Endothelial cell of hepatic sinusoid (primary cell): ENCODE results near the gene APPBP2.

Experiments
- in situ Hi-C: cut with HindIII; loops from 2 replicates; pipeline ENCODE4 v1.10.0; 2017; ENCODE audit warnings: low sequenced_read_pairs

APPBP2 gene

DNA sequence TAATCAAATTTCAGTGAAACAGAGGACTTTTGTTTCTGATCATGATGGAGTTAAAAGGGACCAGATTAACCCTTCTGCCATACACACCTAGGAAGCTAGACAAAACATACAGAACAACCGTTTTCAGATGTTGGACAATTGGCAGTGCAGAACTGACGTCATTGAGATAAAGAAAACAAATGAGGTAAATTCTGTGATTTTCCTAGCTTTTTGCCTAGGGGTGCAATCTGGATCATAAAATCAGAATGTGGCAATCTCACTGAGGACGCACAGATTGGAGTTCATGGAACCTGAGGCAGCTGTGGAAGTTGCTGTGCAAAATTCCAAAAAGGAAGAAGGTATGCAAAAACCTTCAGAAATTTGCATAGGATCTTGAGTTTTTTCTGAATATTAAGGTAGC is 119.2 kb downstream of the APPBP2 start:
- in situ Hi-C loops, result loop anchor here (25.0 kb wide), 1 partner anchor 170 kb away; no protein-coding TSS in a partner anchor

DNA sequence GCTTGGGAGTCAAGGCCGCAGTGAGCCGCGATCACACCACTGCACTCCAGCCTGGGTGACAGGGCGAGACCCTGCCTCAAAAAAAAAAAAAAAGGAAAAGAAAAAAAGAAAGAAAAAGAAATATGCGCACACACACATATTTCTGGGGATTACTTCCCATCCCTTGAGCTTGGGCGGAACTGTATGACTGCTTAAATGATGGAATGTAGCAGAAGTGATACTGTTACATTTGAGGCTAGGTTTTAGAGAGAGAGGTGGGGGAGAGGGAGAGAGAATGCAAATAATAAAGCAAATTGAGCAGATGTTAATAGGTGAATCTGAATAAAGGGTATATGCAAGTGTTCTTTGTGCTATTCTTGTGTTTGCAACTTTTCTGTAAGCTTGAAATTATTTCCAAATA is 122.1 kb downstream of the APPBP2 start:
- in situ Hi-C loops, result loop anchor here (25.0 kb wide), 1 partner anchor 167 kb away; no protein-coding TSS in a partner anchor

DNA sequence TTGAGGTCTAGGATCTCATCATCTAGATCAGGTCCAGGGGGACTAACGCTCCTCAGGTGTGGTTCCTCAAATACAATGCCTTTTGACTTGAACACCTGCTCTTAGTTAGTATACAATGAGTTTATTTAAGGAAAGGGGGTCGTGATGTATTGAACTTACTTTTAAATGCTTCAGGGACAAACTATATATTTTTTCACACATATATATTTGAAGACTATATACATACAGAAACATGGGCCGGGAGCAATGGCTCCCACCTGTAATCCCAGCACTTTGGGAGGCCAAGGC is 122.6 kb downstream of the APPBP2 start:
- in situ Hi-C loops, result loop anchor here (25.0 kb wide), 1 partner anchor 166 kb away; no protein-coding TSS in a partner anchor

DNA sequence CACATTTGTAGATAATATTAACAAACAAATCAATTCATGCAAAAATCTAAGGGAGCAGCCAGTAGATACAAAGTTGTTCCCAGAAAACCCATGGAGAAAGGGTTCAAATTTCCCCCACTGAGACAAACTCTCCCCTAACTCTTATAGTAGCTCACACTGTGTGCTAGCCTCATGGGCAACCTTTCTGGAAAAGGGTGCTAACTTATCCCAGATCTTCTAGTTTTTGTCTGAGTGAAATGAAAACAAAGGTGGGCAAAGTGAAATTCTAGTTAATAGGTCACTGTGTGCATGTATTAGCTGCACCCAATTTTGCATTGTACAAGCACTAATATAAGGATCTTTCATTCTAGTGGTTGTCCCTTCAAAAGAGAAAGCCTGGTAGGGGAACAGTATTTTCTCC is 124.2 kb downstream of the APPBP2 start:
- in situ Hi-C loops, result loop anchor here (25.0 kb wide), 1 partner anchor 165 kb away; no protein-coding TSS in a partner anchor

DNA sequence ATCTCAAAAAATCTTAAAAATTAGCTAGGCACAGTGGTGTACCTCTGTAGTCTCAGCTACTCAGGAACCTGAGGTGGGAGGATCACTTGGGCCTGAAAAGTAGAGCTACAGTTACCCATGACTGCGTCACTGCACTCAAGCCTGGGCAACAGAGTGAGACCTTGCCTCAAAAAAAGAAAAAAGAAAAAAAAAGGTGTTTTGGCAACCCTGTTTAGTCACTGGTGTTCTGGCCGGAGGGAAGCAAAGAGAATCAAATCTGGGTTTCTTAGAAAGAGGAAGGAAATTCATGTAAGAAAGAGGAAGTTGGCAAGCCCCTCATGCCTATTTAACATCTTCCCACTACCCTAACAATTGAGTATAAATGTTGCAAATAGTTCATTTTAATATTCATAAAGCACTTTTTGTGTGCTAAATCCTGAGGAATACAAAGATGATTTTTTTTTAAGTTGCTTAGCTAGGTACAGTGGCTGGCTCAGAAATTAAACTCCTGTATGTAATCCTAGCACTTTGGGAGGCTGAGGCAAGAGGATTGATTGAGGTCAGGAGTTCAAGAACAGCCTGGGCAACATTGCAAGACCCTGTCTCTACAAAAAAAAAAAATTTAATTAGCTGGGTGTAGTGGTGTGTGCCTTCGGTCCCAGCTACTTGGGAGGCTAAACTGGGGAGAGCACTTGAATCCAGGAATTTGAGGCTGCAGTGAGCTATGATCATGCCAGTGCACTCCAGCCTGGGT is 127.6 kb downstream of the APPBP2 start:
- in situ Hi-C loops, result no loop called here

DNA sequence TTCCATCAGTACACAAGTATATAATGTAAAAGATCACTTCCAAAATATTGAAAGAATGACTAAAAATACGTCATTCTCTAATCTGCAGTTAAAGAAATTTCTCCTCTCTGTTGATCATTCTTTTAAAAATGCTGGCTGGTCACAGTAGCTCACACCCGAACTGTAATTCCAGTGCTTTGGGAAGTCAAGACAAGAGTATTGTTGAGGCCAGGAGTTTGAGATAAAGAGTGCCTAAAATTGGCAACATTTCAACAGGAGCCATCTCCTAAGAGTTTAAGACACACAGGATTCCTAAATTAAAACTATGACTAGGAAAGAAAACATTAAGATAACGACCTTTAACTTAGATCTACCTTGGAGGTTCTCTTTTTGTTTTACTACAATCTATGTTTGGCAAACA is 129.6 kb downstream of the APPBP2 start:
- in situ Hi-C loops, result no loop called here

DNA sequence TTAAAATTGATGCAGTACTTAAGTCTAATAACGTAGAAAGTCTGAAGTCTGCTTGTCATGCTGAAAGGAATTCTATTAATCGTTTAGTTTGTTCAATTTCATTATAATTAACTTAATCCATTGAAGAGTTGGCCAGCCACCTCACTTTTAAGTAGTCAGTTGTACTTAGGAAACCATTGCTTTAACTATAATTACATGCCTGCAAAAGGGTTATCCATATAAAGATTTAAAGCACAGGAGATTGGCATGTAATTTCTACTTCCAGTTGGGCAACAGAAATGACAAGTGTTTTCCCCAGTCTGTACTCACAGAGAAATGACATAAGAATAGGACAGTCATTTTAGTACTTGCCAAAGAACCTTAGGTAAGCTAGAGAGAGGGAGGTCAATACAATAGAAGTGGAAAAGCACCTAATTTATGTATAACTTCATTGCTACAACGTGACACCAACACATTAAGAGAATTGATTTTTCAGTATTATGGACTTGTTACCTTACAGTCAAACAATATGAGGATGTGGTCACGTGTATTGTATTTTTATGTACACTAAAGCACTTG is 130.5 kb downstream of the APPBP2 start:
- in situ Hi-C loops, result no loop called here

DNA sequence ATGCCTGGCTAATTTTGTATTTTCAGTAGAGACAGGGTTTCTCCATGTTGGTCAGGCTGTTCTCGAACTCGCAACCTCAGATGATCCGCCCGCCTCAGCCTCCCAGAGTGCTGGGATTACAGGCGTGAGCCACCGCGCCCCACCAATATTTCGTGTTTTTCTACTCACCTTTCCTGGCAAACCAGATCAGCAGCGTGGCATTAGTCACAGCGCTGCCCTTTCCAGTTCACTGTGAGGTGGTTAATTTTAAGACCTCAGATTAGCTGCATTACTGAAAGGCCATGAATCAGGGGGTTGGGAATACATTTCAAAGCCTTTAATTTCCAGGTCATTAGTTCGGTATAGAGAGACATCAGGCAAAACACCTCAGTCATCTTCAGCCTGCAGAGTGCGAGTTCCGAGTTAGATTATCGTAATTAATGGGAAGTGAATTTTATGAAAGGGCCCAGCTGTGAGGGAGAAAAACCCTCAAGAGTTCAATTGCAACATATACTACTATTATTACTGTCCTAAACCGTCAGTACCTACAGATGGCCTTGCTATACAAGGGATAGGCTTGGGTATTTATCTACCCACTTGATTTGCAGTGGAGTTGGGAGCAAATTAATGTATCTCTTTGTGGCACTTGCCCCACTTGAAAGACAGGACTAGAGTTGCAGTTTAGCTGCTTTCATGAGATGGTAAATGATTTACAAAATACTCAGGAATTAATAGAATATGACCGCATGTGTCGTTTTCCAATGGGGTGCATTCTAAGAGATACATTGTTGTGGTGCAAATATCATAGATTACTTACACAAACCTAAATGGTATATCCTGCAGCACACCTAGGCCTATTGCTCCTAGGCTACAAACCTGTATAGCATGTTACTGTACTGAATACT is 132.0 kb downstream of the APPBP2 start:
- in situ Hi-C loops, result no loop called here
